Measurements from ENCODE around the gene ADAMTSL2. TPM values are rescaled to one million over a fixed set of nuclear protein-coding genes. Genes with fewer than 3 reads are reported as not detected.

The ADAMTSL2 gene
- polyA plus RNA-seq, 1 experiment = not detected

DNA sequence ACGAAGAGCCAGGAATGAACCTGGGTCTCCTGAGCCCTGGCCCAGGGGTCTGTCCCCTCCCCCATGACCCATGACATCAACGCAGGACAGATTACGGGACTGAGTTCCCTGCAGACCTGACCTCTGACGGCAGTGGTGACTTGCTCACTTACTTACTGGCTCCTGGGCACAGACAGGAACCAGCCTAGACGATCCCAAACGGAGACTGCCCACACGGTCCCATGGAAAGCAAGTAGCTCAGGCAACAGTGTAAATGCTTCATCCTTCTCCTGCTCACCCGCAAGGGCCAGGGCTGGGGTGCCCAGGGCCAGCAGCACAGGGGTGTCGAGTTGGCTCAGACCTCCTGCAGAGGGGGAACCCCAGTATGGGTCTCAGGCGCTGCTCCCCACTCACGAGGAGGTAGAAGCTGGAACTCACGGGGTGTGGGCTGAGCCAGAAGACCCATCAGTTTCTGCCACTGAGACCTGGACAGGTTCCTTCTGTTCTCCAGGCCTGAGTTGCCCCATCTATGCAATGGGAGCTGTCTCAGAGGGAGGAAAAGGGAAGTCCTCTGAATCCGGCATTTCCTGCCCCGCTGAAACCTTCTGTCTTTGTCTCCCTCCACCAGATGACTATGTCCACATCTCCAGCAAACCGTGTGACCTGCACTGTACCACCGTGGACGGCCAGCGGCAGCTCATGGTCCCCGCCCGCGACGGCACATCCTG, 5.6 kb downstream of the ADAMTSL2 start:
- POLR2A ChIA-PET = no interaction called here
- CTCF ChIA-PET = interaction anchor here (1.3 kb wide), 2 partner anchors 19 to 175 kb away, joined by 3 read pairs; no protein-coding TSS in a partner anchor
- no peak for DNase-seq (ENCODE audit: low read depth)

DNA sequence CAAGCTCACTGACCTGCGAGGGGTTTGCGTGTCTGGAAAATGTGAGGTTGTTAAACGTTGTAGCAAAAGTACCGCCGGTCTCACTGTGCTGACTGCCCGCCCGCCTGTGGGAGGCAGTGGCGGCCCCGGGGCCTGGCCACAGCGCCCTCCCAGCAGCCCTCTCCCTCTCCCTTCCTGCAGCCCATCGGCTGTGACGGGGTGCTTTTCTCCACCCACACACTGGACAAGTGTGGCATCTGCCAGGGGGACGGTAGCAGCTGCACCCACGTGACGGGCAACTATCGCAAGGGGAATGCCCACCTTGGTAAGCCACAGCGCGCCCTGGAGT, 6.2 kb downstream of the ADAMTSL2 start:
- peaks cover 13% of the 10 kb centered on the region for H3K27me3 ChIP-seq (ENCODE audit: control insufficient read depth, insufficient read depth, low read length)
- CTCF ChIA-PET = interaction anchor here (1.3 kb wide), 2 partner anchors 18 to 174 kb away, joined by 3 read pairs; no protein-coding TSS in a partner anchor
- POLR2A ChIA-PET = no interaction called here

More for the DNA sequence above, 5.6 kb downstream of the ADAMTSL2 start:
- Histone ChIP-seq H3K27me3 (ENCODE audit: control insufficient read depth, insufficient read depth, low read length) (peaks cover 17% of the 10 kb centered on the region), H3K36me3 (ENCODE audit: control insufficient read depth, insufficient read depth, low read length) (no peaks in the 10 kb centered on the region), H3K4me3 (ENCODE audit: low read depth, low read length) (no peak overlapping the region)
- TF ChIP-seq, protein P1, sequence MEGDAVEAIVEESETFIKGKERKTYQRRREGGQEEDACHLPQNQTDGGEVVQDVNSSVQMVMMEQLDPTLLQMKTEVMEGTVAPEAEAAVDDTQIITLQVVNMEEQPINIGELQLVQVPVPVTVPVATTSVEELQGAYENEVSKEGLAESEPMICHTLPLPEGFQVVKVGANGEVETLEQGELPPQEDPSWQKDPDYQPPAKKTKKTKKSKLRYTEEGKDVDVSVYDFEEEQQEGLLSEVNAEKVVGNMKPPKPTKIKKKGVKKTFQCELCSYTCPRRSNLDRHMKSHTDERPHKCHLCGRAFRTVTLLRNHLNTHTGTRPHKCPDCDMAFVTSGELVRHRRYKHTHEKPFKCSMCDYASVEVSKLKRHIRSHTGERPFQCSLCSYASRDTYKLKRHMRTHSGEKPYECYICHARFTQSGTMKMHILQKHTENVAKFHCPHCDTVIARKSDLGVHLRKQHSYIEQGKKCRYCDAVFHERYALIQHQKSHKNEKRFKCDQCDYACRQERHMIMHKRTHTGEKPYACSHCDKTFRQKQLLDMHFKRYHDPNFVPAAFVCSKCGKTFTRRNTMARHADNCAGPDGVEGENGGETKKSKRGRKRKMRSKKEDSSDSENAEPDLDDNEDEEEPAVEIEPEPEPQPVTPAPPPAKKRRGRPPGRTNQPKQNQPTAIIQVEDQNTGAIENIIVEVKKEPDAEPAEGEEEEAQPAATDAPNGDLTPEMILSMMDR (IDR thresholded peaks at IDR 0.05; ENCODE audit: insufficient read depth, low read depth, low read length) = no peak

DNA sequence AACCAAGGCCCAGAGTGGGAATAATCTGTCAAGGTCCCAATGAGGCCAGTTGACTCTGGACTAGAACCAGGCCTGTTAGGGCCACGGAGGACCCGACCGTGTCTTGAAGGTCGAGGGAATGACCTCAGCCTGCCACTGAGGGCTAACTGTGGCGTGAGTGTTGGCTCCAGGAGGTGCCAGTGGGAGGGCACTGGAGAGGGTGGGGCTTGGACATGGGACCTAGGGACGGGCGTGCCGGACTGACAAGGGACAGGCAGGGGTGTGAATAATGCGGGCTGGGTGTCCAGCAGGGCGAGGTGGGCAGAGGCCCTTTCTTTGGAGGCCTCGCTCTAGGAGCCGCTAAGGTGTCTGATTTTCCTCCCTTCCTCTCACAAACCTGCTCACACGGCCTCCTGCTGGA, 7.5 kb downstream of the ADAMTSL2 start:
- ChIA-PET POLR2A (no interaction called here), CTCF (no interaction called here)
- DNase-seq (ENCODE audit: low read depth) = no peak
- peaks cover 11% of the 10 kb centered on the region for H3K27me3 ChIP-seq (ENCODE audit: control insufficient read depth, insufficient read depth, low read length)
- no peaks in the 10 kb centered on the region for H3K36me3 ChIP-seq (ENCODE audit: control insufficient read depth, insufficient read depth, low read length)
- no peak overlapping the region for H3K4me3 ChIP-seq (ENCODE audit: low read depth, low read length)
- TF ChIP-seq, protein P1 (IDR thresholded peaks at IDR 0.05; ENCODE audit: insufficient read depth, low read depth, low read length) = no peak

More for the DNA sequence above, 6.2 kb downstream of the ADAMTSL2 start:
- Histone ChIP-seq H3K4me3 (ENCODE audit: low read depth, low read length) (no peak overlapping the region), H3K36me3 (ENCODE audit: control insufficient read depth, insufficient read depth, low read length) (no peaks in the 10 kb centered on the region)
- no peak for DNase-seq (ENCODE audit: low read depth)
- TF ChIP-seq, protein P1 (IDR thresholded peaks at IDR 0.05; ENCODE audit: insufficient read depth, low read depth, low read length) = no peak

DNA sequence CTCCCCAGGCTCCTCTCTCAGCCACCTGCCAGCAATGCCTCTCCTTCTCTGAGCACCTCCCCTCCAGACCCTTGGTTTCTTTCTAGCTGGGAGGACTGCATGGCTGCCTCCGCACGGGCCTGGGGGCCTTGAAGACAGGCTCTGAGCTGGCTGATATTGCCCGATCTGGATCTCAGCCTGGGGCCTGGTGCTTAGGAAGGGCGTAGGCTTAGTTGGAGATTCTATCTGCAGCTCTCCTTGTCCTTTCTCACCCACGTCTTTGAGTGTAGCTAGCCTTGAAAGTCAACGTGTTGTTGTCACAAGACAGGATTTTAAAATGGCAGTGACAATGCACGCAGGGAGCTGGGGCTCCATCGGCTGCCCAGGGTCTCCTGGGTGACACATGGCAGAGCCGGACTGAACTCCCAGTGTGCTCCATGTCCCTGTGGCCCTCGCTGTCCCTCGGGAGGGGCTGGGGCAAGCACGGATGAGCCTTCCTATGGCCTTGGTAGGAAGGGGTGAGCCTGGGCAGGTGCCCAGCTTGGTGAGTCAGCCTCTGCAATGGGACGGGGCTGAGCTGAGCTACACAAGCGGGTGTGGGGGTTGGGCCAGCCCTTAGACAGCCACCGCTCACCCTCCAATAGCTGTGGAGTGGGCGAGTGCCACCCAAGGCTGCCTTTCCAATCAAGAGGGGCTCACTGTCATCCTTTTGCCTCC, 9.4 kb downstream of the ADAMTSL2 start:
- POLR2A ChIA-PET = no interaction called here

More for the DNA sequence above, 9.4 kb downstream of the ADAMTSL2 start:
- H3K36me3 ChIP-seq (ENCODE audit: control insufficient read depth, insufficient read depth, low read length) = no peaks in the 10 kb centered on the region
- no peak for DNase-seq (ENCODE audit: low read depth)
- TF ChIP-seq, protein P1 (IDR thresholded peaks at IDR 0.05; ENCODE audit: insufficient read depth, low read depth, low read length) = no peak
- CTCF ChIA-PET = interaction anchor here (0.7 kb wide), 1 partner anchor 358 kb away, joined by 3 read pairs; no protein-coding TSS in a partner anchor
- H3K27me3 ChIP-seq (ENCODE audit: control insufficient read depth, insufficient read depth, low read length) = peaks cover 11% of the 10 kb centered on the region
- no peak overlapping the region for H3K4me3 ChIP-seq (ENCODE audit: low read depth, low read length)

Data from BJ (cell line).